Calu3 (cell line): Measurements from ENCODE around the gene AMBRA1. TPM values are rescaled to one million over a fixed set of nuclear protein-coding genes. Genes with fewer than 3 reads are reported as not detected.

Experiments used
- BruUV-seq: library from RNA; stranded (reverse); fragments of 400-500 nt; replicated peaks from 2 replicates; lab custom pipeline; 2021; lab: Mats Ljungman, UMichigan
- CTCF ChIA-PET: fragments of 300-600 bp; sonication (Branson Sonifier 250); formaldehyde crosslinking; loops from one replicate; lab custom pipeline; 2022; ENCODE audit warnings: antibody characterized with exemption; lab: Charles Lee
- DNase-seq: peaks from one replicate; pipeline ENCODE4 v3.0.0; 2022
- H3K27ac Mint-ChIP-seq: one replicate; pipeline ENCODE4 v1.8.0; 2022; ENCODE audit warnings: mixed read lengths; ENCODE audit not compliant: unreplicated experiment
- H3K27me3 Mint-ChIP-seq: one replicate; pipeline ENCODE4 v1.8.0; 2022; ENCODE audit warnings: mixed read lengths; ENCODE audit not compliant: unreplicated experiment
- H3K36me3 Mint-ChIP-seq: one replicate; pipeline ENCODE4 v1.8.0; 2022; ENCODE audit warnings: mild to moderate bottlenecking, moderate library complexity, mixed read lengths; ENCODE audit not compliant: insufficient read depth, unreplicated experiment
- H3K4me1 Mint-ChIP-seq: one replicate; pipeline ENCODE4 v1.8.0; 2022; ENCODE audit warnings: mild to moderate bottlenecking, low read depth, mixed read lengths; ENCODE audit not compliant: unreplicated experiment
- H3K4me3 Mint-ChIP-seq: one replicate; pipeline ENCODE4 v1.8.0; 2022; ENCODE audit warnings: mild to moderate bottlenecking, low read depth, moderate library complexity, mixed read lengths; ENCODE audit not compliant: unreplicated experiment
- H3K9me3 Mint-ChIP-seq: one replicate; pipeline ENCODE4 v1.8.0; 2022; ENCODE audit warnings: low read depth, mixed read lengths; ENCODE audit not compliant: unreplicated experiment
- CTCF ChIP-seq: fragments of 200-600 bp; IDR thresholded peaks from one replicate; pipeline ENCODE4 v1.8.0; 2022; ENCODE audit warnings: antibody characterized with exemption; ENCODE audit not compliant: unreplicated experiment
- intact Hi-C: fragments of 100-400 bp; cut with micrococcal nuclease; formaldehyde crosslinking; loops from one replicate; pipeline ENCODE4 v1.10.0; 2022; ENCODE audit not compliant: unreplicated experiment
- total RNA-seq: library from RNA; stranded (reverse); gene quantifications from 2 replicates; pipeline ENCODE4 v1.2.3, GENCODE V29; 2022

AMBRA1 gene
- total RNA-seq, 1 experiment from 2014 or later = 35.0 TPM

GRCh38 chr11:46356924-46357482 is 236.8 kb downstream of the AMBRA1 start:
- Mint-ChIP-seq H3K9me3 (no peaks in the 10 kb centered on the region), H3K27ac (no peak overlapping the region), H3K36me3 (no peaks in the 10 kb centered on the region), H3K4me1 (peaks cover 14% of the 10 kb centered on the region), H3K4me3 (no peak overlapping the region), H3K27me3 (no peaks in the 10 kb centered on the region)
- no TSS peak for BruUV-seq
- TF ChIP-seq CTCF = no peak
- CTCF ChIA-PET = no interaction called here
- no peak for DNase-seq
- intact Hi-C loops = no loop called here

GRCh38 chr11:46353698-46354097 is 240.1 kb downstream of the AMBRA1 start:
- no peaks in the 10 kb centered on the region for H3K27me3 Mint-ChIP-seq
- no peak overlapping the region for H3K27ac Mint-ChIP-seq
- no TSS peak for BruUV-seq
- no peak overlapping the region for H3K4me3 Mint-ChIP-seq
- CTCF ChIA-PET = interaction anchor here (1.2 kb wide), 1 partner anchor 10 kb away, joined by 3 read pairs; no protein-coding TSS in a partner anchor
- peaks cover 2% of the 10 kb centered on the region for H3K36me3 Mint-ChIP-seq
- no peaks in the 10 kb centered on the region for H3K9me3 Mint-ChIP-seq
- no peak for DNase-seq
- peaks cover 20% of the 10 kb centered on the region for H3K4me1 Mint-ChIP-seq
- intact Hi-C loops = no loop called here
- no peak for TF ChIP-seq CTCF

- Mint-ChIP-seq H3K27ac (no peak overlapping the region), H3K9me3 (no peaks in the 10 kb centered on the region), H3K4me3 (no peak overlapping the region), H3K36me3 (peaks cover 15% of the 10 kb centered on the region), H3K27me3 (peaks cover 1% of the 10 kb centered on the region), H3K4me1 (peaks cover 20% of the 10 kb centered on the region)
- CTCF ChIA-PET = interaction anchor here (1.0 to 1.6 kb wide), 3 partner anchors 9 to 15 kb away, joined by 3 to 5 read pairs (median 5); no protein-coding TSS in a partner anchor
- peak; percentile 69 for TF ChIP-seq CTCF
- DNase-seq = peak; percentile 30
- intact Hi-C loops = no loop called here
- BruUV-seq = no TSS peak
Observed at GRCh38 chr11:46352063-46352841, 241.6 kb downstream of the AMBRA1 start.

GRCh38 chr11:46351606-46352005 is 242.2 kb downstream of the AMBRA1 start:
- no peaks in the 10 kb centered on the region for H3K9me3 Mint-ChIP-seq

More at GRCh38 chr11:46351606-46352005, 242.2 kb downstream of the AMBRA1 start:
- no peak for DNase-seq
- intact Hi-C loops = no loop called here
- H3K4me1 Mint-ChIP-seq = peaks cover 19% of the 10 kb centered on the region
- no peak overlapping the region for H3K4me3 Mint-ChIP-seq
- H3K36me3 Mint-ChIP-seq = peaks cover 20% of the 10 kb centered on the region
- CTCF ChIA-PET = interaction anchor here (0.8 to 1.6 kb wide), 4 partner anchors 10 to 15 kb away, joined by 3 to 5 read pairs (median 4); no protein-coding TSS in a partner anchor
- TF ChIP-seq CTCF = no peak
- H3K27ac Mint-ChIP-seq = no peak overlapping the region
- peaks cover 8% of the 10 kb centered on the region for H3K27me3 Mint-ChIP-seq
- no TSS peak for BruUV-seq
